ENCODE measurements around the gene EEF2KMT. TPM values are rescaled to one million over a fixed set of nuclear protein-coding genes. Genes with fewer than 3 reads are reported as not detected.

The EEF2KMT gene
- polyA plus RNA-seq, 3 donors: 4.5 to 8.8 (median 5.5) TPM

DNA sequence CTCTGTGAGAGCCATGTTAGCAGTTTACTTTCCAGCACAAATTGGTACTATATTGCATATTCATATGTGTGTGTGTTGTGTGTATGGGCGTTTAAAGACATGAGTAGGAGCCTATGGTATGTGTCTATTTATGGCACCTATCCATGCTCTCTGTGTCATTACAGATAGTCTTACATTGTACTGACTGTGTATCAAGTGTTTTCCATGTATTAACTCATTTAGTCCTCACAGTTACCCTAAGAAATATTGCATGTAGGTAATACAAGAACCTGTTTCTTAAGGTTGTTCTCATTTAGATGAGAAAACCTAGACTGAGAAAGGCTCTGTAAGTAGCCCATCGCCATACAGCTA is 24.3 kb downstream of the EEF2KMT start:
- WGBS, 3 donors: 82 to 90% (median 86%) methylated on average over 2 of the region's 2 CpGs
- H3K27ac ChIP-seq (ENCODE audit: low read depth, low read length): no peak overlapping the region

DNA sequence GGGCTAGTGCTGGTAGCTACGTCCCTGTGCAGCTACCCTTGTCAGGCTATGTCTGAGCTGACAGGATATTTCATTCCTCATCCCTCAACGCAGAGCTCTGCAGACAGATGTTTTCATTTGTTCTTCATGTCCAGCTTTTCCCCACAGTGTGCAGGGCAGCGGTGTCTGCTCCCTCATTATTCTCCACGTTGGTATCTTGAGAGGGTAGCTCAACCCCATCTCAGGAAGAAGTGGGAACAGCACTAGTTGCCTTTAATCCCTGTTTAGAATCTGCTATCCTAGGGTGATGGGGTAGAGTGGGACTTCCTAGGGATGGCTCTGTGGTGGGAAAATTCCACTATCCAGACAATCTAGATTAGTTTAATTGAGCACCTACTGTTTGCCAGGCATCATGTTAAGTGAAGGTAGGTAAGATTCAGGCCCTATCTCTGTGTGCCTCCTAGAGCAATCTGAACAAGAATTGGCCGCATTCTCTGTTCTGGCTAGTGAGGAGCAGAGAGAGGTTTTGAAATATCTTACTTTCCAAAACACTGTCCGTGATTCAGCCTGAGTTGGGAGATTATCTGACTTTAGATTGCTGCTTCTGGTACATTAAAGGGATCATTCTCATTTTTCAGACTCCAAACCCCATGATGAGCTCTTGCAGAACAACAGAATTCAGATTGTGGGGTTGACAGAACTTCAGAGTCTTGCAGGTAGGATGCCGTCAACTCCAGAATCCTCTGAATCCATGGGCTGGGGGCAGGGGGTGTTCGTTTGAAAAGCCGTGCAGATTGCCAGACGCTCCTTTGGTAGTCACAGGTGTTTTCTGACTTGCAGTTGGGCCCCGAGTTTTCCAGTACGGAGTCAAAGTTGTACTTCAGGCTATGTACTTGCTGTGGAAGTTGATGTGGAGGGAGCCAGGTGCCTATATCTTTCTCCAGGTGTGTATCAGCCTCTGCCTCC is 25.0 kb downstream of the EEF2KMT start:
- no peak overlapping the region for H3K27ac ChIP-seq (ENCODE audit: low read depth, low read length)
- WGBS, 3 donors: 42 to 64% (median 60%) methylated on average over 12 of the region's 12 CpGs

DNA sequence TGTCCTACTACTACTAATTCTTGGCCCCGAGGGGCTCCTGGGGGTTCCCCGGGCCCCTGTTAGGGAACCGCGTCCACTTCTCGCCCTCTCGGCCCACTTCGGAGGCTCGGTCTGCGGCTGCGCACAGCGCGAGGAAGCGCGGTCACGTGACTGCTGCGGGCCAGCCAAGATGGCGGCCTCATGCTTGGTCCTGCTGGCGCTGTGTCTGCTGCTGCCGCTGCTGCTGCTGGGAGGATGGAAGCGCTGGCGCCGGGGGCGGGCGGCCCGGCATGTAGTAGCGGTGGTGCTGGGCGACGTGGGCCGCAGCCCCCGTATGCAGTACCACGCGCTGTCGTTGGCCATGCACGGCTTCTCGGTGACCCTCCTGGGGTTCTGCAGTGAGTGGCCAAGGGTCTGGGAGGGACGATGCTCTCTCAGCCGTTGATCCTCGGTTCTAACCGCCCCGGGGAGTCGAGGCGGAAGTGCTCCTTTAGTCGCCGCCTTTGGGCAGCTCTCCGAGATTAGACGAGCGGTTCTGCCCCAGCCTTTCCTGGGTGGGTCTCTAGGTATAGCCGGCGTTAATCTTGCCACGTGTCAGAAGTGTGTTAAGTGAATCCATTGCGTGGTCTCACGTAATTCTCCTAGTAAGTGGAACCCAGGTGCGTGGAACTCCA is 25.8 kb downstream of the EEF2KMT start, which contains the start of gene ALG1:
ALG1 (plus strand) TSS at position 163 of the 653 bp plus-strand sequence; CDS start at position 170, 7 bp downstream.
- H3K27ac ChIP-seq (ENCODE audit: low read depth, low read length): no peak within 1 kb of the TSS
- WGBS, 3 donors: 0% methylated on average over 48 to 53 of the region's 53 CpGs

DNA sequence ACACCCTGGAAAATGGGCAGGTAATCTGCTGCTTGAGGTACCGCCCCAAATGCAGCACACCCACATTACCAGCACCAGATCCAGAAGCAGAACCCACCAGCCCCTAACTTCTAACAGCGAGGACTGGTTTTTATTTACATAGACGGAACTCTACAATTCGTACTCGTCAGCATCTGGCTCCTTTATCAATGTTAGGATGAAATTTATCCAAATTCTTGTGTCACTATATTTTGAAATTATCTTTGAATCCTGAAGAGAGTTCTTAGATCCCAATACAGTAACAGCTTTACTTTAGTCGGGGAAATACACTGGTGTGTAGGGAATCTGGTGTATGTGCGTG is 26.3 kb downstream of the EEF2KMT start:
- whole genome bisulfite sequencing, 3 donors: 54 to 63% (median 57%) methylated on average over 7 of the region's 7 CpGs
- H3K27ac ChIP-seq (ENCODE audit: low read depth, low read length): no peak overlapping the region

DNA sequence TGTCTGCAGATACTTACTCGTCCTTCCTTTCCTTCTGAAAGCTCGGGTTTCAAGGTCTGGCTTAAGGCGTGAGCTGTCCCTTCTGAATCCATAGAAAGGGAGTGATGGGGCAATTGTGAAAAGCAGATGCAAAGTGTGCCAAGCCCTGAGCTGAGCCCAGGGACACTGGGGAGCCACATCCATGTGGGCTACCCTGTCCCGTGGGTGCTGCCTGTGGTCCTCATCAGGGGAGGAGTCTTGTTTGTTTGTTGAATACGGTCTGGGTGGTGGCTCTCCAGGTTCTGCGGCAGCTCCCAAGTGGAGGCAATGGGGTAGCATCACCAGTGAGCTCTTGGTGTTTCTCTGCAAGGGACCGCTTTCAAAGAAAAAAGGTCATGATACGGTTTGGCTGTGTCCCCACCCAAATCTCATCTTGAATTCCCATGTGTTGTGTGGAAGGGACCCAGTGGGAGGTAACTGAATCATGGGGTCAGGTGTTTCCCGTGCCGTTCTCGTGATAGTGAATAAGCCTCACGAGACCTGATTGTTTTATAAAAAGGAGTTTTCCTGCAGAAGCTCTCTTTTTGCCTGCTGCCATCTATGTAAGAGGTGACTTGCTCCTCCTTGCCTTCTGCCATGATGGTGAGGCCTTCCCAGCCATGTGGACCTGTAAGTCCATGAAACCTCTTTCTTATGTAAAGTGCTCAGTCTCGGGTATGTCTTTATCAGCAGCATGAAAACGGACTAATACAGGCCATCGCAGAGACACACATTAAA is 27.0 kb downstream of the EEF2KMT start:
- no peak overlapping the region for H3K27ac ChIP-seq (ENCODE audit: low read depth, low read length)
- WGBS, 3 donors: 88 to 95% (median 88%) methylated on average over 15 of the region's 15 CpGs

DNA sequence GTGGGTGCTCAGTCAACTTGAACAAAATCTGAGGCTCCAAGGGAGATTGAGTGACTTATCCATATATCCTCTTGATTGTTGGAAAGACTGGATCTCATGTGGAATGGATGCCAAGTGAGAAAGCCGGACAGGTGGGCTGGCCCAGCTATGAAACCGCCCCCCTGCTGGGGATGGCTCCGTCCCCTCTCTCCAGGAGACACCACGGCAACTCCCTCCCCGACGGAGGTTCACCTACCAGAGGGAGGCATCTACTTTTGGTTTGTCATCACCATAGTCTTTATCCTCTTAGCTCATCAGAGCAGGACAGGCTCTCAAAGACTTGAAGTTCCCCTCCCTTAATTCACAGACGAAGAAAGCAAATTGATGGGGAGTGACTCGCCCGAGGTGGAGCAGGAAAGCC is 27.7 kb downstream of the EEF2KMT start:
- H3K27ac ChIP-seq (ENCODE audit: low read depth, low read length): no peak overlapping the region
- WGBS, 3 donors: 93 to 95% (median 94%) methylated on average over 9 of the region's 9 CpGs

DNA sequence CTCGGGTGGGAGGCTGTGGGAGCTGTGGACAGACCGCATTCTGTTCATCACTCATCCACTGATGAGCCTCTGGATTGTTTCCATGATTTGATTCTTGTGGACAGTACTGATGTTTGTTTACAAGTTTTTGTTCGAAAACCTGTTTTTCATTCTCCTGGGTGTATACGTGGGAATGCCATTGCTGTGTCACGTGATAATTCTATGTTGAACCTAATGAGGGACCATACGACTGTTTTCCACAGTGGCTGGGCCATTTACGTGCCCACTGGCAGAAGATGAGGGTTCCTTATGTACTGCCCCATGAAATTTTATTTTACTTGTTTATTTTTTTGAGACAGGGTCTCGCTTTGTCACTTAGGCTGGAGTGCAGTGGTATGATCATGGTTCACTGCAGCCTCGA is 28.5 kb downstream of the EEF2KMT start:
- 80 to 89% (median 85%) methylated on average over 9 of the region's 9 CpGs for WGBS, 3 donors
- no peak overlapping the region for H3K27ac ChIP-seq (ENCODE audit: low read depth, low read length)

DNA sequence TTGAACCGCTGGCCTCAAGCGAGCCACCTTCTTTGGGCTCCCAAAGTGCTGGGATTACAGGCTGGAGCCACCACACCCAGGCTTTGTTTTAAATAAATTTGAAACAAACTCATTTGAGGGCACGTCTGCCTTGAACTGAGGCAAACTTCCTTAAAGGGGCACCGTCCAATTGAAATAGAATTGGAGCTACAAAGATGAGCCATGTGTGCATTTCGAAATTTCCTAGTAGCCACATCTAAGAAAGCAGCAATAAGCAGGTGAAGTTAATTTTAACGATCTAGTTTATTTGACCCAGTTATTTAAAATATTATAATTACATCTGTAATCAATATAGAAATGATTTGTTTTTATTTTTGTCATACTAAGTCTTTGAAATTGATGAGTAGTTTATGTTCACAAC is 31.1 kb downstream of the EEF2KMT start:
- no peak overlapping the region for H3K27ac ChIP-seq (ENCODE audit: low read depth, low read length)
- WGBS, 3 donors: 63 to 67% (median 66%) methylated on average over 6 of the region's 6 CpGs

DNA sequence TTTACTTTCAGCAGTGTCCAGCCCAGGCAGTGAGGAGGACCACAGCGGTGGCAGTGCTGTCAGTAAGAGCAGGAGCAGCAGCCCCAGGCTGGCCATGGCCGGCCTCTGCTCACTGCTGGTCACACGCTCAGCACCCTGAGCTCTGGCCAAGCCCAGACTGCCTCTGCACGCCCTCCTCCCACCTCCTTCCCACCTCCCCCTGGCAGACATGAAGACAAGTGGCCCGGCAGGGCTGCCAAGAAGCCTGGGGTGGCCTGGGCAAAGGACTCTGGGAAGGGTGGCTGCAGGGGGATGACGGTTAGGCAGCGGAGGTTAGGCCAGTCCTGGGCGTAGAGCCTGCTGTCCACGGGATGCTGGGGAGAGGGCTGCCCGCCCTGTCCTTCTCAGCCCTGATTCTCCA is 31.8 kb downstream of the EEF2KMT start, which contains the start of gene C16orf89:
C16orf89 (minus strand) TSS at position 144 of the 400 bp plus-strand sequence; CDS start at position 96, 48 bp downstream.
- WGBS, 3 donors: 45 to 64% (median 47%) methylated on average over 10 of the region's 10 CpGs
- no peak within 1 kb of the TSS for H3K27ac ChIP-seq (ENCODE audit: low read depth, low read length)

DNA sequence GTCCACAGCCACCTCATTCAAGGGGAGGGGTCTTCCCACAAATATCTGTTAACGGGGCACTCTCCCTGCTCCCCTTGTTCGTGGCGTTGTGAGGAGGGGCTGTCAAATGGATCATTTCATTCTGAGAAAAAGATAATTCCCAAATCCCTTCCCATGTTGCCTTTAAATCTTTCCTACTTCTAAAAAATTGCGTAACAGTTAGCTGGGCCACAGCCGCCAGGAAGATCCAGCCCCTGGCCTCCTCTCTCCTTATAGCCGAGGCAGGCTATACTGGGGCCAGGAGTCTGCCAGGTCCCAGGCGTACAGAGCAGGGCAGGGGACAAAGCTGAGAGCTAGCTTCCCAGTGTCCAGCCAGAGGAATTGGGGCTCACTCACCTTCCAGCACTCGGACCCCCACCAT is 32.3 kb downstream of the EEF2KMT start:
- H3K27ac ChIP-seq (ENCODE audit: low read depth, low read length): no peak overlapping the region
- WGBS, 3 donors: 32 to 60% (median 54%) methylated on average over 8 of the region's 8 CpGs

DNA sequence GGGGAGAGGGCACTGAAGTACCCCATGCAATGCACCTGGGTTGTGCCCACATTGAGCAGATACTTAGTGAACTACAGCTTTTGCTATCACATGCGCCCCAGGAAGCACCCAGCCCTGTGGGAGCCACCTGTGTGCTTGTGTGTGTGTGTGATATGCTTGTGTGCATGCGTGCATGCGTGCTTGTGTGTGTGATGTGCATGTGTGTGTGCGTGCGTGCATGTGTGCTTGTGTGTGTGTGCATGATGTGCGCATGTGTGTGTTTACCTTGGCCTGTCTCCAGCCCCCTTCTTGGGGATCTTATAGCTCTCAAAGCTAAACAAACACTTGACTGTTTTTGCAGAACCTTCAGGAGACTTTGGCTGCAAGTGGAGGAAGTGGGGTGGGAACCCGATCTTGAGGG is 32.7 kb downstream of the EEF2KMT start:
- 29 to 79% (median 64%) methylated on average over 7 of the region's 7 CpGs for WGBS, 3 donors
- no peak overlapping the region for H3K27ac ChIP-seq (ENCODE audit: low read depth, low read length)

DNA sequence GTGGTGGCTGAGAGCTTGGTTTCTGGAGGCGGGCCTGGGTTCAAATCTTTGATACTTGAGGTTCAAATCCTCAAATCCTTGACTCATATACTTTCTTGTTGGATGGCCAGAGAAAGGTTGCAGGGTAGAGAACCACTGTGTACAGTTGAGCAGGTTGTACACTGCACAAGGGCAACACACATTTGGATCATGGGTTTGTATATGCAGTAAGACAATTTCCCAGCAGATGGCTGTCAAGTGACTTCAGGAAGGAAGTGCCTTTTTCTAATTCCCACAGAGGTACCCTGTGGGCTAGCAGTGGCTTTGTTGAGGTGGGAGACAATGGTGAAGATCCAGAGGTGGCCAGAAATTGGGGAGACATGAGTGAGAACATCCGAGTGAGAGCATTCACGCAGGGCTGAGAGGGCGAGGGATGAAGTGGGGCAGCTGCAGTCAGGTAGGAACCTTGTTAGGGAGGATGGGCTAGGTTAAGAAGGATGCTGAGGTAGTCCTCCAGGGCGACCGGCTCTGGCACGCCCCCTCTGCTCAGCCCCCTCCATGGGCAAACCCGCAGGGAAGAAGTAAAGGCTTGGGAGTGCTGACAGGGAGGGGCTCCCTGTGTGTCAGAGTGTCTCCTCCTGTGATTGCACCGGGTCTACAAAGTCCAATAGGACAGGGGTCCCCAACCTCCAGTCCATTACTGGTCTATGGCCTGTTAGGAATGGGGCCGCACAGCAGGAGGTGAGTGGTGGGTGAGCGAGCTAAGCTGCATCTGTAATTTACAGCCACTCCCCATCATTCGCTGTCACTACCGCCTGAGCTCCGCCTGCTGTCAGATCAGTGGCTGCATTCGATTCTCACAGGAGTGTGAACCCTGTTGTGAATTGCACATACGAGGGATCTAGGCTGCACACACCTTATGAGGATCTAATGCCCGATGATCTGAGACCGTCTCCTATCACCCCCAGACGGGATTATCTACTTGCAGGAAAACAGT is 34.5 kb downstream of the EEF2KMT start:
- no peak overlapping the region for H3K27ac ChIP-seq (ENCODE audit: low read depth, low read length)
- 72 to 77% (median 73%) methylated on average over 19 of the region's 19 CpGs for WGBS, 3 donors

DNA sequence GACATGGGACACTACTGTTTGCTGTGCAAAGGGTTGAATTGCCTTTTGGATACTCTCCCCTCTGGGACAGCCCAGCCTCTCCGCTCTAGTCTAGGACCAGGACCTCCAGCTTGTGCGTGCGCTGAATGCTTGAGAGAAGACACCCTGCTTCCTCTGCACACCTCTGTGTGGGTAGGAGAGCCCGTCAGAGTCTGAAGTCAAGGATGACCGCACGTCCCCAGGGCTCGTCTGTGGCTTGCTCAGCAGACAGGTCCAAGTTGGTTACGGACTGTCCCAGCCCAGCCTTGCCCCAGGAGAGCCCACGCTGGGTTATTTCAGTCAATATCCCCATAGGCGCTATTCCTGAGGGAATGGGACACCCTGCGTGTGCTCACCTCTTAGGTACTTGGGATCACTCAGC is 35.5 kb downstream of the EEF2KMT start:
- H3K27ac ChIP-seq (ENCODE audit: low read depth, low read length): no peak overlapping the region

DNA sequence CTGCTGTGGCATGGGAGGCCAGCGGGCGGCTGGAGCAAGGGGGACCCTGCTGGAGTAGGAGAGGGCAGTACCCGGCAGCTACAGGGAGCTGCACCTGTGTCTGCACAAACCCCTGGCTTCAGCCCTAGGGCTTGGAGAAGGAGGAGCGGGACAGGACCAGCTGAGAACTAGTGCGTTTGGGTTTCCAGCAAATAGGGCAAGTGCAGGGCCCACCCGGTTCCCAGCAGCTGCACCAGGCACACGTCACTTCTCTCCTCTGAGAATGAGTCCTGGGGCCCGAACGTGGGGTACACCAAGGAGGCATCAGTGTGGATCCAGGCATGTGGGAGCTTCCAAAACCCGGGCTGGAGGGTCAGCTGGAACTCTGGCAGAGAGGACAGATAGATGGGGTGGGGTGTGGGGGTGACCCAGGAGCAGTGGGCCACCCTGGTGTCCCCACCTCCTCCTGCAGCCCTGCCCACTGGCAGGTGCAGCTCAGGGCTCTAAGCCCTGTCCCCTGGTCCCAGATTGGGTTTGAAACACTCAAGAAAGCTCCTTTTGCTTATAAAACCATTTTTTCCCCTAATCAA is 37.4 kb downstream of the EEF2KMT start:
- WGBS, 3 donors: 82 to 84% (median 83%) methylated on average over 10 of the region's 10 CpGs

More for the DNA sequence above, 35.5 kb downstream of the EEF2KMT start:
- WGBS, 3 donors: 85 to 89% (median 88%) methylated on average over 11 of the region's 11 CpGs

DNA sequence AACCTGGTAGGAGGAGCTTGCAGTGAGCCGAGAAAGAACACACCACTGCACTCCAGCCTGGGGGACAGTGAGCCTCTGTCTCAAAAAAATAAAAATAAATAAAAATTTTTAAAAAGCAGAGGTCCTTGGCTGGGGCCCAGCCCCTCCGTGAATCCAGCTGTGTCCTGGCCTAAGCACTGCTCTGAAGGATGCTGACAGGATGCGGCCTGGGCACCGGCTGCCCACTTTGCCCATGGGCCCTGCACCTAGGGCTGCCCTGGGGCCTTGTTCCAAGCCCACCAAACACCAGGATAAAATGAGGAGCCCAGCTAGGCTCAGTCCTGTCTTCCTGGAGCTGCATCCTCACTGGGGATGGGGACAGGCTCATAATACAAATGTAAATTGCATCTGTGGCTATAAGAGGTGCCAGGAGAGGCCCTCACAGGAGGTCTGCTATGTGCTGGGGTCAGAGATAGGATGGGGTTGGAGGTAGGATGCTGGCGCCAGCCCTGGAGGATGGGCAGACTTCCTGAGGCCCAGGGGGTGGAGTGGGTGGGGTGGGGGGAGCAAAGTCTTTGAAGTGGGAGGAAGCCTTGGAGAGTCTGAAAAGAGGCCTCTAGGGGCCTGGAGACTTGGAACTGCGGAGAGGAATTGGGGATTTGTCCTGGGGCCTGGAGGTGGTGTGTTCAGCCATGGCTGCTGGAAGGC is 38.1 kb downstream of the EEF2KMT start:
- H3K27ac ChIP-seq (ENCODE audit: low read depth, low read length): no peak overlapping the region
- 75 to 83% (median 77%) methylated on average over 6 of the region's 6 CpGs for WGBS, 3 donors

More for the DNA sequence above, 37.4 kb downstream of the EEF2KMT start:
- no peak overlapping the region for H3K27ac ChIP-seq (ENCODE audit: low read depth, low read length)

DNA sequence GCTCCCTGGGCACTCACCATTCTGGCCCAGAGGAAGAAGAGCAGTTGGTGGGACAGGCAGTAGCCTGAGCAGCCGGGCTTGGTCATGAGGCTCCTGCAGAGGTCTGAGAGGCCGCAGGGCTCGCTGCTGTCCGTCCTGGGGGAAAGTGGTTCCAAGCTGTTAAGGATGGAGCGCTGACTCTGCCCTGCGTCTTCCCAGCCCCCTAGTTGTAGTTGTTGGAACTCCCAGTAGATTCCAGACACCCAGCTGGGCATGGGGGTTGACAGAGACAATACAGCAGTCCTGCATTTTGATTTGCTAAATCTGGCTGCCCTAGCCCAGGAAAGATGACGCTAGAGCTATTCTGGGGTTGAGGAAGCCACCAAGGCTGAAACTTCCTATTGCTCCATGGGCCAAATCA is 39.1 kb downstream of the EEF2KMT start:
- no peak overlapping the region for H3K27ac ChIP-seq (ENCODE audit: low read depth, low read length)
- 53 to 66% (median 58%) methylated on average over 7 of the region's 7 CpGs for WGBS, 3 donors

DNA sequence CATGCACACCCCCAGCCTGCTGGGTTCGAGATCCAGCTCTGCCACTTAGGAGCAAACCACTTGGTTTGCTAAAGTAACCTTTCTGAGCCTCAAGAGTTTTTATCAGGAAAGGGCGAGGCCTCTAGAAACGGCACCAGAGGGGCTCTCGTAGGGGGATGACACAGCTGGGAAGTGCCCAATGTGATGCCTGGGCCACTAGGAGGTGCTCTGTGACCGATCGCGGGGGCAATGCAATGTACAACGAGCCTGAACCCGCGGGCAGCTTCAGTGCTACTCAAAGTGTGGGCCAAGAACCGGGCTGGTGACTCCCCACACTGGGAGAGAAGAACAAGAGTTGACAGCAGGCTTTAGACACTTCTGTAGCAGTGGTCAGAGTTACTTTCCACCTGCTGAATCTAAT is 41.2 kb downstream of the EEF2KMT start:
- WGBS, 3 donors: 12 to 30% (median 19%) methylated on average over 11 of the region's 11 CpGs
- no peak overlapping the region for H3K27ac ChIP-seq (ENCODE audit: low read depth, low read length)
